Measurements from ENCODE around the gene ADAMTS2.
"Not testable (repeated sequence)": the region's sequence is repeated elsewhere in the genome, so short reads cannot be mapped to it uniquely, and the experiment has no call there.

ADAMTS2 gene

GRCh38 chr5:179225387-179225786 is 119.9 kb downstream of the ADAMTS2 start:
- no peak for DNase-seq

GRCh38 chr5:179224741-179225140 is 120.5 kb downstream of the ADAMTS2 start:
- no peak for DNase-seq

- no peak for DNase-seq
Measured at GRCh38 chr5:179223961-179224360, 121.3 kb downstream of the ADAMTS2 start.

GRCh38 chr5:179223528-179223927 is 121.7 kb downstream of the ADAMTS2 start:
- no peak for DNase-seq

GRCh38 chr5:179222246-179223017 is 122.8 kb downstream of the ADAMTS2 start:
- no peak for DNase-seq

- DNase-seq, result no peak
Measured at GRCh38 chr5:179221877-179222220, 123.4 kb downstream of the ADAMTS2 start.

GRCh38 chr5:179221196-179221876 is 123.9 kb downstream of the ADAMTS2 start:
- no peak for DNase-seq

GRCh38 chr5:179220716-179221115 is 124.5 kb downstream of the ADAMTS2 start:
- DNase-seq, result no peak

GRCh38 chr5:179219661-179220620 is 125.3 kb downstream of the ADAMTS2 start:
- DNase-seq, result no peak

- no peak for DNase-seq
Measured at GRCh38 chr5:179218943-179219330, 126.3 kb downstream of the ADAMTS2 start.

GRCh38 chr5:179217956-179218942 is 127.0 kb downstream of the ADAMTS2 start:
- no peak for DNase-seq

GRCh38 chr5:179217356-179217755 is 127.9 kb downstream of the ADAMTS2 start:
- no peak for DNase-seq

GRCh38 chr5:179216381-179216780 is 128.9 kb downstream of the ADAMTS2 start:
- not testable (repeated sequence) for DNase-seq

GRCh38 chr5:179215576-179215975 is 129.7 kb downstream of the ADAMTS2 start:
- no peak for DNase-seq

GRCh38 chr5:179214678-179215077 is 130.6 kb downstream of the ADAMTS2 start:
- no peak for DNase-seq

- no peak for DNase-seq
Measured at GRCh38 chr5:179212870-179213269, 132.4 kb downstream of the ADAMTS2 start.

GRCh38 chr5:179211631-179212030 is 133.6 kb downstream of the ADAMTS2 start:
- DNase-seq, result no peak

- DNase-seq, result no peak
Measured at GRCh38 chr5:179211068-179211467, 134.2 kb downstream of the ADAMTS2 start.

GRCh38 chr5:179210478-179210877 is 134.8 kb downstream of the ADAMTS2 start:
- no peak for DNase-seq

GRCh38 chr5:179209359-179210150 is 135.7 kb downstream of the ADAMTS2 start:
- no peak for DNase-seq

GRCh38 chr5:179208706-179209358 is 136.4 kb downstream of the ADAMTS2 start:
- no peak for DNase-seq
